ENCODE measurements around the gene PLA2G12A.
A peak's percentile ranks its signal among the peaks of the same experiment; 100 is the strongest.

PLA2G12A gene

GRCh38 chr4:109729718-109730618, at the start of gene PLA2G12A:
PLA2G12A (minus strand) TSS chr4:109730070; CDS start chr4:109729809, 261 bp downstream.
- DNase-seq (ENCODE audit: low read depth in 1 of 2, low spot score in 1 of 2), result peak; percentile 66 to 67

GRCh38 chr4:109764789-109765402, 35.0 kb upstream of the PLA2G12A start:
- DNase-seq (ENCODE audit: low read depth in 1 of 2, low spot score in 1 of 2), result no peak

- DNase-seq (ENCODE audit: low read depth in 1 of 2, low spot score in 1 of 2), result no peak
These were observed 34.5 kb upstream of the PLA2G12A start for GRCh38 chr4:109764376-109764775.

GRCh38 chr4:109760682-109761081, 30.8 kb upstream of the PLA2G12A start:
- DNase-seq (ENCODE audit: low read depth in 1 of 2, low spot score in 1 of 2), result no peak

- DNase-seq (ENCODE audit: low read depth in 1 of 2, low spot score in 1 of 2), result no peak
These were observed 25.8 kb upstream of the PLA2G12A start for GRCh38 chr4:109755656-109756055.

- DNase-seq (ENCODE audit: low read depth in 1 of 2, low spot score in 1 of 2), result no peak
These were observed 24.4 kb upstream of the PLA2G12A start for GRCh38 chr4:109754093-109754857.

- no peak for DNase-seq (ENCODE audit: low read depth in 1 of 2, low spot score in 1 of 2)
These were observed 22.7 kb upstream of the PLA2G12A start for GRCh38 chr4:109752525-109752924.

GRCh38 chr4:109751852-109752251, 22.0 kb upstream of the PLA2G12A start:
- DNase-seq (ENCODE audit: low read depth in 1 of 2, low spot score in 1 of 2), result no peak

GRCh38 chr4:109750652-109751244, 20.9 kb upstream of the PLA2G12A start:
- DNase-seq (ENCODE audit: low read depth in 1 of 2, low spot score in 1 of 2), result no peak

GRCh38 chr4:109749388-109750082, 19.7 kb upstream of the PLA2G12A start:
- DNase-seq (ENCODE audit: low read depth in 1 of 2, low spot score in 1 of 2), result no peak

- DNase-seq (ENCODE audit: low read depth in 1 of 2, low spot score in 1 of 2), result no peak
These were observed 18.2 kb upstream of the PLA2G12A start for GRCh38 chr4:109748114-109748513.

GRCh38 chr4:109746728-109747127, 16.9 kb upstream of the PLA2G12A start:
- DNase-seq (ENCODE audit: low read depth in 1 of 2, low spot score in 1 of 2), result no peak

GRCh38 chr4:109745830-109746229, 16.0 kb upstream of the PLA2G12A start:
- DNase-seq (ENCODE audit: low read depth in 1 of 2, low spot score in 1 of 2), result no peak

GRCh38 chr4:109739547-109739946, 9.7 kb upstream of the PLA2G12A start:
- DNase-seq (ENCODE audit: low read depth in 1 of 2, low spot score in 1 of 2), result no peak

GRCh38 chr4:109738104-109738872, 8.4 kb upstream of the PLA2G12A start:
- DNase-seq (ENCODE audit: low read depth in 1 of 2, low spot score in 1 of 2), result no peak

GRCh38 chr4:109735566-109736365, 5.9 kb upstream of the PLA2G12A start:
- no peak for DNase-seq (ENCODE audit: low read depth in 1 of 2, low spot score in 1 of 2)

GRCh38 chr4:109733728-109734127, 3.9 kb upstream of the PLA2G12A start:
- no peak for DNase-seq (ENCODE audit: low read depth in 1 of 2, low spot score in 1 of 2)

- no peak for DNase-seq (ENCODE audit: low read depth in 1 of 2, low spot score in 1 of 2)
These were observed 1.0 kb upstream of the PLA2G12A start for GRCh38 chr4:109730619-109731545.
